ENCODE data around the gene PTPRS.

- TF ChIP-seq, protein P1, sequence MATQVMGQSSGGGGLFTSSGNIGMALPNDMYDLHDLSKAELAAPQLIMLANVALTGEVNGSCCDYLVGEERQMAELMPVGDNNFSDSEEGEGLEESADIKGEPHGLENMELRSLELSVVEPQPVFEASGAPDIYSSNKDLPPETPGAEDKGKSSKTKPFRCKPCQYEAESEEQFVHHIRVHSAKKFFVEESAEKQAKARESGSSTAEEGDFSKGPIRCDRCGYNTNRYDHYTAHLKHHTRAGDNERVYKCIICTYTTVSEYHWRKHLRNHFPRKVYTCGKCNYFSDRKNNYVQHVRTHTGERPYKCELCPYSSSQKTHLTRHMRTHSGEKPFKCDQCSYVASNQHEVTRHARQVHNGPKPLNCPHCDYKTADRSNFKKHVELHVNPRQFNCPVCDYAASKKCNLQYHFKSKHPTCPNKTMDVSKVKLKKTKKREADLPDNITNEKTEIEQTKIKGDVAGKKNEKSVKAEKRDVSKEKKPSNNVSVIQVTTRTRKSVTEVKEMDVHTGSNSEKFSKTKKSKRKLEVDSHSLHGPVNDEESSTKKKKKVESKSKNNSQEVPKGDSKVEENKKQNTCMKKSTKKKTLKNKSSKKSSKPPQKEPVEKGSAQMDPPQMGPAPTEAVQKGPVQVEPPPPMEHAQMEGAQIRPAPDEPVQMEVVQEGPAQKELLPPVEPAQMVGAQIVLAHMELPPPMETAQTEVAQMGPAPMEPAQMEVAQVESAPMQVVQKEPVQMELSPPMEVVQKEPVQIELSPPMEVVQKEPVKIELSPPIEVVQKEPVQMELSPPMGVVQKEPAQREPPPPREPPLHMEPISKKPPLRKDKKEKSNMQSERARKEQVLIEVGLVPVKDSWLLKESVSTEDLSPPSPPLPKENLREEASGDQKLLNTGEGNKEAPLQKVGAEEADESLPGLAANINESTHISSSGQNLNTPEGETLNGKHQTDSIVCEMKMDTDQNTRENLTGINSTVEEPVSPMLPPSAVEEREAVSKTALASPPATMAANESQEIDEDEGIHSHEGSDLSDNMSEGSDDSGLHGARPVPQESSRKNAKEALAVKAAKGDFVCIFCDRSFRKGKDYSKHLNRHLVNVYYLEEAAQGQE (tag by site-specific recombination; IDR thresholded peaks at IDR 0.05) = no peak
- TF ChIP-seq ZNF670 (tag by site-specific recombination; IDR thresholded peaks at IDR 0.05; ENCODE audit: low read depth) = no peak
- TF ChIP-seq CTCF (tag by site-specific recombination; IDR thresholded peaks at IDR 0.05) = no peak
- no peak for TF ChIP-seq ZNF785 (tag by site-specific recombination; IDR thresholded peaks at IDR 0.05)
- no peak for TF ChIP-seq MYNN (tag by site-specific recombination; IDR thresholded peaks at IDR 0.05; ENCODE audit: borderline replicate concordance)
- TF ChIP-seq ZNF830 (tag by site-specific recombination; IDR thresholded peaks at IDR 0.05; ENCODE audit: low read depth) = no peak
- TF ChIP-seq ZBTB11 (tag by site-specific recombination; conservative IDR thresholded peaks at IDR 0.05; ENCODE audit: low read depth) = no peak
- TF ChIP-seq SP7 (tag by site-specific recombination; IDR thresholded peaks at IDR 0.05) = no peak
- TF ChIP-seq ZNF560 (tag by site-specific recombination; IDR thresholded peaks at IDR 0.05; ENCODE audit: borderline replicate concordance) = no peak
- no peak for TF ChIP-seq ZNF488 (tag by site-specific recombination; IDR thresholded peaks at IDR 0.05)
- TF ChIP-seq PBX3 (CRISPR knock-in tag; IDR thresholded peaks at IDR 0.05) = no peak
These were observed 28.7 kb upstream of the PTPRS start for GRCh38 chr19:5369304-5369703.
